GM12878 (cell line): ENCODE results near the gene NR6A1.

ENCODE experiments used
- BMI1 ChIP-seq: fragments of 450-650 bp; IDR thresholded peaks from 2 replicates; pipeline ENCODE4 v1.6.1; 2016; ENCODE audit warnings: mild to moderate bottlenecking, moderate library complexity, borderline replicate concordance
- CREB1 ChIP-seq: IDR thresholded peaks from 2 replicates; pipeline ENCODE4 v1.6.1; 2012; ENCODE audit warnings: low read depth, mild to moderate bottlenecking, inconsistent platforms
- EZH2 ChIP-seq: IDR thresholded peaks from 2 replicates; pipeline ENCODE4 v1.6.1; 2012; ENCODE audit warnings: low read depth, mild to moderate bottlenecking, control low read depth, inconsistent platforms, low read length, borderline replicate concordance; ENCODE audit not compliant: control insufficient read depth
- FOS ChIP-seq: IDR thresholded peaks from 3 replicates; pipeline ENCODE4 v1.6.1; 2011; ENCODE audit warnings: borderline replicate concordance; ENCODE audit not compliant: insufficient read length; ENCODE audit errors: extremely low read depth
- TAF1 ChIP-seq: IDR thresholded peaks from 2 replicates; pipeline ENCODE4 v1.6.1; 2011; ENCODE audit warnings: mild to moderate bottlenecking, low read depth, low read length, borderline replicate concordance
- TARDBP ChIP-seq: IDR thresholded peaks from 2 replicates; pipeline ENCODE4 v1.6.1; 2016; ENCODE audit warnings: borderline replicate concordance
- ZNF274 ChIP-seq: IDR thresholded peaks from one replicate; pipeline ENCODE4 v1.8.0; 2011; ENCODE audit not compliant: insufficient read length, insufficient read depth
- TF ChIP-seq, protein P1 (sequence below): IDR thresholded peaks from 2 replicates; pipeline ENCODE4 v1.6.1; 2012; ENCODE audit warnings: mild to moderate bottlenecking, low read depth, low read length
- TF ChIP-seq, protein P2 (sequence below), 3 experiments: IDR thresholded peaks in 2 of 3; conservative IDR thresholded peaks in 1 of 3; 2 replicates each; pipeline ENCODE4 v1.5.1; 2011; ENCODE audit warnings: low read depth in 3 of 3, low read length in 3 of 3, mild to moderate bottlenecking in 3 of 3, control low read depth in 2 of 3, moderate library complexity in 2 of 3, inconsistent platforms in 1 of 3, mixed read lengths in 1 of 3; ENCODE audit not compliant: control insufficient read depth in 2 of 3, insufficient read depth in 1 of 3; ENCODE audit errors: extremely low read depth in 1 of 3

DNA sequence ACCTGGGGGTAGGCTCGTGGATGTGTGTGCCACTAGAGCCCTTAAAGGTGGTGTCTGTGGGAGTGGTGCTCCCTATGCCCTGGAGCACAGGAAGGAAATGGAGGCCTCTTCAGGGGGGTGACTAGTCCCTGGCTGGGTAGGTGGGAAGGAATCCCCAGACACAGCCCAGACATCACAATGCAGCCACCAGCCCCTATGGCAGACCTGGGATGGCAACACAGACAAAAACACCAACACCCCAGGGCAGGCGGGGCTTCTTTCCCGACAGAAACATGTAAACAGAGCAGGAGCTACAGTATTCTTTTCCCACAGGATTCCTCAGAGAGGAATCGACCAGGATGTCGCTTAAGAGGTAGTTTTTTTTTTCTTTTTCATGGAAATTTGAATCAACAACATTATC lies 253.5 kb downstream of the NR6A1 start:
- TF ChIP-seq TARDBP = no peak
- TF ChIP-seq, protein P1, sequence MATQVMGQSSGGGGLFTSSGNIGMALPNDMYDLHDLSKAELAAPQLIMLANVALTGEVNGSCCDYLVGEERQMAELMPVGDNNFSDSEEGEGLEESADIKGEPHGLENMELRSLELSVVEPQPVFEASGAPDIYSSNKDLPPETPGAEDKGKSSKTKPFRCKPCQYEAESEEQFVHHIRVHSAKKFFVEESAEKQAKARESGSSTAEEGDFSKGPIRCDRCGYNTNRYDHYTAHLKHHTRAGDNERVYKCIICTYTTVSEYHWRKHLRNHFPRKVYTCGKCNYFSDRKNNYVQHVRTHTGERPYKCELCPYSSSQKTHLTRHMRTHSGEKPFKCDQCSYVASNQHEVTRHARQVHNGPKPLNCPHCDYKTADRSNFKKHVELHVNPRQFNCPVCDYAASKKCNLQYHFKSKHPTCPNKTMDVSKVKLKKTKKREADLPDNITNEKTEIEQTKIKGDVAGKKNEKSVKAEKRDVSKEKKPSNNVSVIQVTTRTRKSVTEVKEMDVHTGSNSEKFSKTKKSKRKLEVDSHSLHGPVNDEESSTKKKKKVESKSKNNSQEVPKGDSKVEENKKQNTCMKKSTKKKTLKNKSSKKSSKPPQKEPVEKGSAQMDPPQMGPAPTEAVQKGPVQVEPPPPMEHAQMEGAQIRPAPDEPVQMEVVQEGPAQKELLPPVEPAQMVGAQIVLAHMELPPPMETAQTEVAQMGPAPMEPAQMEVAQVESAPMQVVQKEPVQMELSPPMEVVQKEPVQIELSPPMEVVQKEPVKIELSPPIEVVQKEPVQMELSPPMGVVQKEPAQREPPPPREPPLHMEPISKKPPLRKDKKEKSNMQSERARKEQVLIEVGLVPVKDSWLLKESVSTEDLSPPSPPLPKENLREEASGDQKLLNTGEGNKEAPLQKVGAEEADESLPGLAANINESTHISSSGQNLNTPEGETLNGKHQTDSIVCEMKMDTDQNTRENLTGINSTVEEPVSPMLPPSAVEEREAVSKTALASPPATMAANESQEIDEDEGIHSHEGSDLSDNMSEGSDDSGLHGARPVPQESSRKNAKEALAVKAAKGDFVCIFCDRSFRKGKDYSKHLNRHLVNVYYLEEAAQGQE = no peak
- no peak for TF ChIP-seq EZH2
- TF ChIP-seq CREB1 = no peak
- TF ChIP-seq, protein P2, sequence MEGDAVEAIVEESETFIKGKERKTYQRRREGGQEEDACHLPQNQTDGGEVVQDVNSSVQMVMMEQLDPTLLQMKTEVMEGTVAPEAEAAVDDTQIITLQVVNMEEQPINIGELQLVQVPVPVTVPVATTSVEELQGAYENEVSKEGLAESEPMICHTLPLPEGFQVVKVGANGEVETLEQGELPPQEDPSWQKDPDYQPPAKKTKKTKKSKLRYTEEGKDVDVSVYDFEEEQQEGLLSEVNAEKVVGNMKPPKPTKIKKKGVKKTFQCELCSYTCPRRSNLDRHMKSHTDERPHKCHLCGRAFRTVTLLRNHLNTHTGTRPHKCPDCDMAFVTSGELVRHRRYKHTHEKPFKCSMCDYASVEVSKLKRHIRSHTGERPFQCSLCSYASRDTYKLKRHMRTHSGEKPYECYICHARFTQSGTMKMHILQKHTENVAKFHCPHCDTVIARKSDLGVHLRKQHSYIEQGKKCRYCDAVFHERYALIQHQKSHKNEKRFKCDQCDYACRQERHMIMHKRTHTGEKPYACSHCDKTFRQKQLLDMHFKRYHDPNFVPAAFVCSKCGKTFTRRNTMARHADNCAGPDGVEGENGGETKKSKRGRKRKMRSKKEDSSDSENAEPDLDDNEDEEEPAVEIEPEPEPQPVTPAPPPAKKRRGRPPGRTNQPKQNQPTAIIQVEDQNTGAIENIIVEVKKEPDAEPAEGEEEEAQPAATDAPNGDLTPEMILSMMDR (IDR thresholded peaks at IDR 0.05 in 2 of 3, conservative IDR thresholded peaks at IDR 0.05 in 1 of 3; ENCODE audit: control insufficient read depth in 2 of 3, extremely low read depth in 1 of 3, insufficient read depth in 1 of 3, low read depth in 3 of 3, low read length in 3 of 3) = no peak
- TF ChIP-seq FOS = no peak
- TF ChIP-seq TAF1 = no peak
- no peak for TF ChIP-seq BMI1
- TF ChIP-seq ZNF274 = no peak
